LHCN-M2 (cell line): ENCODE measurements around the gene RNU4-1. TPM values are rescaled to one million over a fixed set of nuclear protein-coding genes. Genes with fewer than 3 reads are reported as not detected.

ENCODE experiments used
- DNase-seq: peaks from one replicate; pipeline ENCODE4 v3.0.0-alpha.2; 2012; ENCODE audit warnings: low read depth
- total RNA-seq: library from RNA; depleted of rRNA; stranded (reverse); fragments of >200 nt; gene quantifications from 2 replicates; pipeline ENCODE4 v1.2.3, GENCODE V29; 2014

Gene RNU4-1
- total RNA-seq, 1 experiment from 2014 or later, result not detected

- peak; percentile 38 for DNase-seq
Measured at GRCh38 chr12:120290609-120291305, 2.3 kb downstream of the RNU4-1 start.

GRCh38 chr12:120287491-120287890 is 5.5 kb downstream of the RNU4-1 start:
- no peak for DNase-seq

DNA sequence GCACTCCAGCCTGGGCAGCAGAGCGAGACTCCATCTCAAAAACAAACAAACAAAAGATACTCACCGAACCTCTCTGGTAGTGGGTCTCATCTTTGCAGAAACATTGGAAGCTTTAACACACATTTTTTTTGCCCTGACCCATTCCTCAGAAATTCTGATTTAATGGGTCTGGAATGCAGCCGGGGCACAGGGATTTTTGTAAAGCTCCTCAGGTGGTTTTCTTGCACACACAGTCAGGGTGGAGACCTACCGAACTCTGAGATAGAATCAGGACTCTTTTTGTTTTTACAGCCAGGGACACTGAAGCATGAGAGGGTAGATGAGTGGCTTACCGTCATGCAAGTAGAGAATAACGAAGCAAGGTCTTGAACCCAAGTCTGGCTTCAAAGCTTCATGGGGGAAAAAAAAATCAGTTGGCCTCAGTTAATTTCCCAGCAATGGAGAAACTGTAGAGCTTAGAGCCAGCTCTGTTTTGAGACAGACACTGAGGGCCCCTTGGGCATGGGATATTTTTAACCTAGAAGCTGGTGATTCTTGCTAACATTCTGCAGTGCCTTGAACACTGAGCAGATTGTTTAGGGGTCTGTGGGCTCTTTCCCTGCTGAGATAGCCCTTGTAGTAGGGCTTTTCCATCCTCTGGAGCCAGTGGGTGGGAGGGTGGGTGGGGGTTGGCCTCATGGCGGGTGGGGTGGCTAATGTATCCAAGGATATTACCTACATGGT is 6.1 kb downstream of the RNU4-1 start:
- DNase-seq, result no peak

GRCh38 chr12:120284381-120284780 is 8.7 kb downstream of the RNU4-1 start:
- no peak for DNase-seq

DNA sequence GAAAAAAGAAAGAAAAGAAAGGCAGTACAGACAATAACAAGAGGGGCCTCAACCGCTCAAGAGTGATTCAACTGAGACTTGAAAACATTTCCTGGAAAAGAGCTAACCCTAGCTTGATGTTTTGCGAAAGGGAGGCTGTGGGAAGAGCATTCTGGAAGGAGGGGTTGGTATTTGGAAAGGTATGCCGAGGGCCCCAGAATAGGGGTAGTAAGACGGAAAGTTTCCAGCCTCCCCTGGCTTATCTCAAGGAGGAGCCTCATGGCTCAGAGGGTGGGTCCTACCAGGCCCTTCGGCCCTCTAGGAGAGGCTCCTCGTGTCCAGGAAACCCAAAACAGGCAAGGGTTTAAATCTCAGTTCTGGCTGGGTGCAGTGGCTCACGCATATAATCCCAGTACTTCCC is 9.7 kb downstream of the RNU4-1 start:
- no peak for DNase-seq

GRCh38 chr12:120278137-120279069 is 14.6 kb downstream of the RNU4-1 start:
- no peak for DNase-seq

DNA sequence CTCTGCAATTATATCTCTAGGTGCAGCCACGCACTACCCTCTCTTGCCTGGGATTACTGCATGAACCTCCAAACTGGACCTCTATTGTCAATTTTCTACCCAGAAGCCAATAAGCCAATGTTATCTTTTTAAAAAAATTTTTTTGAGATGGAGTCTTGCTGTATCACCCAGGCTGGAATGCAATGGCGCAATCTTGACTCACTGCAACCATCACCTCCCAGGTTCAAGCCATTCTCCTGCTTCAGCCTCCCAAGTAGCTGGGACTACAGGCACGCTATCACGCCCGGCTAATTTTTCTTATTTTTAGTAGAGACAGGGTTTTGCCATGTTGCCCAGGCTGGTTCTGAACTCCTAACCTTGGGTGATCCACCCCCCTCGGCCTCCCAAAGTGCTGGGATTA is 16.3 kb downstream of the RNU4-1 start:
- DNase-seq, result no peak

- no peak for DNase-seq
Measured at GRCh38 chr12:120267736-120268135, 25.3 kb downstream of the RNU4-1 start.

GRCh38 chr12:120266180-120266870 is 26.7 kb downstream of the RNU4-1 start:
- DNase-seq, result no peak

- DNase-seq, result peak; percentile 71
Measured at GRCh38 chr12:120265473-120266179, 27.4 kb downstream of the RNU4-1 start, which contains the start of gene PXN. TSS of gene PXN (minus strand) at chr12:120265730. CDS start at chr12:120265629, 101 bp downstream.

DNA sequence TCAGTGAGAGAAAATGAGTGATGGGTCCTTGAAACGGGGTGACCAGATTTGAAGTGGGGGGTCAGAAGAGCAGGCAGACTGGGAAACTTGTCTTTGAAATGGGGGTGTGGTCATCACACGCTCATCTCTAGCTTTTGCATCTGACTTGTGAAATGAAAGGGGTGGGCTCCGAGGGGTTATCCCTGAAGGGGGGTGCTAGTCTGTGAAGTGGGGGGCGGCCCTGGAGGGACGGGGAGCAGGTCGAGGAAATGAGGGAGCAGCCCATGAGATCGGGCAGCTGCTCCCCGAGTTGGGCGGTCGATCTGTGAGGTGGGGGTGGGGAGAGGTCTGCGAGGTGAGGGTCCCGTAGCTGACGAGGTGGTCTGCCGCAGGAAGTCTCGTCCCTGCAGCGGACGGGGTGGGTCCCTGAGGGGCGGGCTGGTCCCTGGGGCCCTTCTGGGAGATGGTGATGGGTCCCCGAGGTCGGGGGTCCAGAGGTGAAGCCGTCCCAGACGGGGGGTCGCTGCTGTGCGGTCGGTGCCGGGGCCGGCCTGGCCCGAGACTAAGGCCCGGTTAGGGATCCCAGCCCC is 28.0 kb downstream of the RNU4-1 start:
- no peak for DNase-seq

DNA sequence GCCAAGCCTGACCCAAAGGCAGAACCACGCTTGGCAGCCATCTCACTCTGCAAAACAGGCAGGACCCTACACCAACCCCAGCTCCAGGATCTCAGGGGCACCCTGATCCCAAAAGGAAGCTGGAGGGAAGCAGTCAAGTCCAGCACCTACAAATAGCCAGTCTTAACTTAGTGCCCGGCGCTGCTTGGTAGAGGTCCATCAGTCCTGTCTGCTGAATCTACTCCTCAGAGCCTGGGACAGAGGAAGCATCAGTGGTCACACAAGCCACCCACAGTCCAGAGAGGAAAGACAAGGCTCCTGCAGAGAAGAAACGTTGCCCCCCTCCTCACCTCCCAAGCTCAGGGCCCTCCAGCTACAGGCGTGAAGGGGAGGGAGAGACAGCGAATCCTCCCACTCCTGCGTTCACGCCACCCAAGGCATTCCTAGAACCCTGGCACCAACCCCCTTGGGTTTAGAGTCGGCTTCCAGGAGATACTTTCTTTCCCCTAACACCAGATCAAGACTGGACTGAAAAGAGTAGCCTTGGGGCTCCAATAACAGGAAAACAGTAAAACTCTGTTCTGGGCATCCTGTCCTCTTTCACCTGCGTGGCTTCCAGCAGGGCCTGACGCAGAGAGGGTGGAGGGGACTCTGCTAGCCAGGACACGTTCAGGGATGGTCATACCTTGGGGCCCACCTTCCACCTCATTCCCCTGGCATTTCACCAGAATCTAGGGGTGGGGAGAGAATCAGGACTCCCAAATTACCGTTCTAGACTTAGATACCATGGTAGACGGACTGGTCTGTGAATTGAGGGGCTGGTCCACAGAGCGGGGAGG is 28.7 kb downstream of the RNU4-1 start:
- peak; percentile 39 for DNase-seq

- DNase-seq, result no peak
Measured at GRCh38 chr12:120263748-120264085, 29.3 kb downstream of the RNU4-1 start.

GRCh38 chr12:120262852-120263747 is 29.9 kb downstream of the RNU4-1 start:
- DNase-seq, result peak; percentile 92

GRCh38 chr12:120261951-120262851 is 30.8 kb downstream of the RNU4-1 start:
- peak; percentile 80 for DNase-seq

- DNase-seq, result no peak
Measured at GRCh38 chr12:120260607-120261006, 32.4 kb downstream of the RNU4-1 start.

- peak; percentile 73 for DNase-seq
Measured at GRCh38 chr12:120259418-120260202, 33.4 kb downstream of the RNU4-1 start.
